ENCODE data around the gene GNAZ.

DNA sequence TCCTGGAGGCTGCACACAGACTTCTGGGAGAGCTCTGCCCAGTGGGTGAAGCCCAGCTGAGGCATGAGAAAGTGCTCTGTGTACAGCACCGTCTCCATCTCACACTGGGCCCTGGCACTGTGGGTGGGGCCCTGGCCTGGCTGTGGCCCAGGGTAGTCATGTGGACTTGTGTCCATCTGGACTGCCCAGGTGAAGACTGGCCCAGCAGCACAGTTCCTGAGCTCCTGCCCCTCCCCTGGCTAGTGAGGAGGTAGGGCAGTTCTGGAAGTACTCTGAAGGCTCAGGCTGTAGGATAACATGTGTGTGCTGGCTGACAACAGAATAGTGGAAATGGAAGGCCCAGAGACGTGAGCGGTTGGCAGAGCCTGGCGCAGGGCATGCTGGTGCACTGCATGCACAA lies 36.0 kb downstream of the GNAZ start:
- TF ChIP-seq, protein P1, sequence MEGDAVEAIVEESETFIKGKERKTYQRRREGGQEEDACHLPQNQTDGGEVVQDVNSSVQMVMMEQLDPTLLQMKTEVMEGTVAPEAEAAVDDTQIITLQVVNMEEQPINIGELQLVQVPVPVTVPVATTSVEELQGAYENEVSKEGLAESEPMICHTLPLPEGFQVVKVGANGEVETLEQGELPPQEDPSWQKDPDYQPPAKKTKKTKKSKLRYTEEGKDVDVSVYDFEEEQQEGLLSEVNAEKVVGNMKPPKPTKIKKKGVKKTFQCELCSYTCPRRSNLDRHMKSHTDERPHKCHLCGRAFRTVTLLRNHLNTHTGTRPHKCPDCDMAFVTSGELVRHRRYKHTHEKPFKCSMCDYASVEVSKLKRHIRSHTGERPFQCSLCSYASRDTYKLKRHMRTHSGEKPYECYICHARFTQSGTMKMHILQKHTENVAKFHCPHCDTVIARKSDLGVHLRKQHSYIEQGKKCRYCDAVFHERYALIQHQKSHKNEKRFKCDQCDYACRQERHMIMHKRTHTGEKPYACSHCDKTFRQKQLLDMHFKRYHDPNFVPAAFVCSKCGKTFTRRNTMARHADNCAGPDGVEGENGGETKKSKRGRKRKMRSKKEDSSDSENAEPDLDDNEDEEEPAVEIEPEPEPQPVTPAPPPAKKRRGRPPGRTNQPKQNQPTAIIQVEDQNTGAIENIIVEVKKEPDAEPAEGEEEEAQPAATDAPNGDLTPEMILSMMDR (IDR thresholded peaks at IDR 0.05): no peak
- TF ChIP-seq EZH2 (IDR thresholded peaks at IDR 0.05; ENCODE audit: borderline replicate concordance, insufficient read depth, low read depth, low read length, poor library complexity, severe bottlenecking): no peak

Data from B cell (primary cell).